OCI-LY7 (cell line): Measurements from ENCODE around the gene GADL1. TPM values are rescaled to one million over a fixed set of nuclear protein-coding genes. Genes with fewer than 3 reads are reported as not detected.

Source experiments
- BruUV-seq: library from RNA; stranded (reverse); fragments of 400-500 nt; replicated peaks from 2 replicates; lab custom pipeline; 2021; lab: Mats Ljungman, UMichigan
- CTCF ChIA-PET: fragments of 300-600 bp; sonication (Branson Sonifier 250); formaldehyde crosslinking; loops from one replicate; lab custom pipeline; 2022; ENCODE audit warnings: antibody characterized with exemption; ENCODE audit not compliant: unreplicated experiment; lab: Charles Lee
- POLR2A ChIA-PET: fragments of 300-600 bp; sonication (Branson Sonifier 250); formaldehyde crosslinking; loops from one replicate; lab custom pipeline; 2022; ENCODE audit warnings: antibody characterized with exemption; lab: Charles Lee
- DNase-seq: peaks from one replicate; pipeline ENCODE4 v3.0.0-alpha.2; 2015; ENCODE audit warnings: low spot score
- H2AFZ ChIP-seq: fragments of 200-600 bp; sonication (generic), shearing (Covaris generic); 2 replicates; pipeline ENCODE4 v1.6.1; 2014; ENCODE audit warnings: mild to moderate bottlenecking, antibody characterized with exemption, low read length, moderate library complexity
- H3K27ac ChIP-seq: fragments of 200-600 bp; sonication (generic); 2 replicates; pipeline ENCODE4 v1.5.1; 2014; ENCODE audit warnings: mixed run types, low read depth, mild to moderate bottlenecking, moderate library complexity, low read length, inconsistent platforms; ENCODE audit not compliant: poor library complexity, severe bottlenecking
- H3K36me3 ChIP-seq: fragments of 200-600 bp; sonication (generic); 2 replicates; pipeline ENCODE4 v1.6.1; 2014; ENCODE audit warnings: mild to moderate bottlenecking, antibody characterized with exemption, low read length, moderate library complexity, mixed read lengths; ENCODE audit not compliant: insufficient read depth
- H3K4me1 ChIP-seq: fragments of 200-600 bp; sonication (generic); 2 replicates; pipeline ENCODE4 v1.5.1; 2014; ENCODE audit warnings: mild to moderate bottlenecking, low read length; ENCODE audit not compliant: insufficient read depth, poor library complexity, severe bottlenecking
- H3K4me2 ChIP-seq: fragments of 200-600 bp; sonication (generic); 2 replicates; pipeline ENCODE4 v1.6.1; 2014; ENCODE audit warnings: mild to moderate bottlenecking, low read length
- H3K4me3 ChIP-seq: fragments of 200-600 bp; sonication (generic); 2 replicates; pipeline ENCODE4 v1.5.1; 2014; ENCODE audit warnings: mild to moderate bottlenecking, low read depth, low read length; ENCODE audit not compliant: poor library complexity, severe bottlenecking
- H3K79me2 ChIP-seq: fragments of 200-600 bp; sonication (generic); 2 replicates; pipeline ENCODE4 v1.6.1; 2016; ENCODE audit warnings: low read depth, mild to moderate bottlenecking, low read length, moderate library complexity, mixed read lengths; ENCODE audit not compliant: insufficient read depth
- H3K9me2 ChIP-seq: fragments of 200-600 bp; sonication (generic); 2 replicates; pipeline ENCODE4 v1.6.1; 2016; ENCODE audit warnings: mild to moderate bottlenecking, low read length, mixed read lengths; ENCODE audit not compliant: insufficient read depth
- H3K9me3 ChIP-seq: fragments of 200-600 bp; sonication (generic); 2 replicates; pipeline ENCODE4 v1.6.1; 2014; ENCODE audit warnings: mild to moderate bottlenecking, mixed run types, low read length, mixed read lengths
- H4K20me1 ChIP-seq: fragments of 200-600 bp; sonication (generic); 2 replicates; pipeline ENCODE4 v1.6.1; 2014; ENCODE audit warnings: mild to moderate bottlenecking, antibody characterized with exemption, low read length, moderate library complexity, mixed read lengths; ENCODE audit not compliant: insufficient read depth
- CTCF ChIP-seq: fragments of 200-600 bp; sonication (generic); conservative IDR thresholded peaks from 2 replicates; pipeline ENCODE4 v1.5.1; 2014; ENCODE audit warnings: mild to moderate bottlenecking, antibody characterized with exemption, low read length, moderate library complexity, mixed read lengths
- EZH2phosphoT487 ChIP-seq: fragments of 200-600 bp; sonication (generic); IDR thresholded peaks from 2 replicates; pipeline ENCODE4 v1.6.1; 2018; ENCODE audit warnings: low read depth, borderline replicate concordance, mild to moderate bottlenecking, mixed run types, antibody characterized with exemption, low read length, moderate library complexity, mixed read lengths
- intact Hi-C: fragments of 100-400 bp; cut with micrococcal nuclease; formaldehyde crosslinking; loops from one replicate; pipeline ENCODE4 v1.10.0; 2022; ENCODE audit not compliant: unreplicated experiment
- total RNA-seq, 2 experiments: library from RNA; depleted of rRNA in 1 of 2; stranded (reverse); fragments of >200 nt in 1 of 2; shearing (Covaris generic) in 1 of 2; gene quantifications; 2 replicates each; pipeline ENCODE4 v1.2.3, GENCODE V29; 2014 to 2022

The GADL1 gene
- total RNA-seq, 2 experiments from 2014 or later = not detected

- no TSS peak for BruUV-seq
- no peaks in the 10 kb centered on the region for H4K20me1 ChIP-seq
- intact Hi-C loops = no loop called here
- POLR2A ChIA-PET = interaction anchor here (0.9 to 1.0 kb wide), 2 partner anchors 73 to 1424 kb away, joined by 4 to 7 read pairs; no protein-coding TSS in a partner anchor
- no peaks in the 10 kb centered on the region for H3K9me3 ChIP-seq
- no peak overlapping the region for H3K4me2 ChIP-seq
- H3K27ac ChIP-seq = no peak overlapping the region
- H3K79me2 ChIP-seq = no peaks in the 10 kb centered on the region
- H3K36me3 ChIP-seq = no peaks in the 10 kb centered on the region
- H3K4me3 ChIP-seq = no peak overlapping the region
- no peak for DNase-seq
- TF ChIP-seq CTCF (no peak), EZH2phosphoT487 (no peak)
- CTCF ChIA-PET = no interaction called here
- H3K4me1 ChIP-seq = no peaks in the 10 kb centered on the region
- no peaks in the 10 kb centered on the region for H3K9me2 ChIP-seq
- H2AFZ ChIP-seq = no peak overlapping the region
Observed at GRCh38 chr3:30873671-30874070, 20.8 kb downstream of the GADL1 start.

DNA sequence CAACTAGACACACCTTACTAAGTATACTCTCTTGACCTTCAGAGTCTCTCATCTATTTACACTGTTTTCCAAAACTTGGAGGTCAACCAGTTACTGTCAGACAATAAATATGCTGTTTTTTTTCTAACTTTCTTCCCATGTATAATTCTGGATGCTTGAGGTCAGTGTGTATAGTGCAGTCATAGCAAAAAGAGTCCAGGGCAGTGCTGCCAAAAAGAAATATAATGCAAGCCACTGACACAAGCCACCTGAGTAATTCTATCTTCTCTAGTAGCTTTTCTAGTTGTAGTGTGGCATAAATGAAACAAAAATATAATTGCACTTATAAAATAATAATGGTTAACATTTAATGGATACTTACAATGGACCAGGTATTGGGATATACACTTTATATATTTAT, 21.6 kb downstream of the GADL1 start:
- no TSS peak for BruUV-seq
- no peak overlapping the region for H3K27ac ChIP-seq
- no peaks in the 10 kb centered on the region for H4K20me1 ChIP-seq
- ChIA-PET CTCF (no interaction called here), POLR2A (interaction anchor here (0.9 kb wide), 1 partner anchor 1425 kb away, joined by 7 read pairs; no protein-coding TSS in a partner anchor)
- no peak overlapping the region for H3K4me3 ChIP-seq
- no peak for DNase-seq
- H3K36me3 ChIP-seq = no peaks in the 10 kb centered on the region
- no peaks in the 10 kb centered on the region for H3K9me3 ChIP-seq
- no peaks in the 10 kb centered on the region for H3K4me1 ChIP-seq
- intact Hi-C loops = no loop called here
- no peak for TF ChIP-seq EZH2phosphoT487
- TF ChIP-seq CTCF = no peak
- H3K4me2 ChIP-seq = no peak overlapping the region
- H2AFZ ChIP-seq = no peak overlapping the region
- H3K9me2 ChIP-seq = no peaks in the 10 kb centered on the region
- no peaks in the 10 kb centered on the region for H3K79me2 ChIP-seq

- CTCF ChIA-PET = no interaction called here
- TF ChIP-seq CTCF (no peak), EZH2phosphoT487 (no peak)
- POLR2A ChIA-PET = no interaction called here
Observed at GRCh38 chr3:30871720-30872119, 22.7 kb downstream of the GADL1 start.

More at GRCh38 chr3:30871720-30872119, 22.7 kb downstream of the GADL1 start:
- H3K4me1 ChIP-seq = no peaks in the 10 kb centered on the region
- no peaks in the 10 kb centered on the region for H3K79me2 ChIP-seq
- no peak overlapping the region for H3K4me3 ChIP-seq
- H3K9me2 ChIP-seq = no peaks in the 10 kb centered on the region
- intact Hi-C loops = no loop called here
- no peaks in the 10 kb centered on the region for H3K36me3 ChIP-seq
- H3K4me2 ChIP-seq = no peak overlapping the region
- no peak overlapping the region for H3K27ac ChIP-seq
- no peak overlapping the region for H2AFZ ChIP-seq
- H4K20me1 ChIP-seq = no peaks in the 10 kb centered on the region
- DNase-seq = no peak
- no TSS peak for BruUV-seq
- no peaks in the 10 kb centered on the region for H3K9me3 ChIP-seq
